HepG2 (cell line): ENCODE data around the gene XAF1. TPM values are rescaled to one million over a fixed set of nuclear protein-coding genes. Genes with fewer than 3 reads are reported as not detected.

ENCODE experiments used
- ARID3A ChIP-seq: IDR thresholded peaks from 2 replicates; pipeline ENCODE4 v1.6.1; 2012; ENCODE audit warnings: low read depth, low read length, improper control_type of control experiment
- CC2D1A ChIP-seq: sonication (generic); formaldehyde crosslinking; IDR thresholded peaks from 2 replicates; pipeline ENCODE4 v1.8.1; 2023; ENCODE audit warnings: mild to moderate bottlenecking, missing genetic modification reagents
- GPBP1L1 ChIP-seq: sonication (generic); formaldehyde crosslinking; IDR thresholded peaks from 2 replicates; pipeline ENCODE4 v1.5.0; 2020; ENCODE audit warnings: mild to moderate bottlenecking, missing genetic modification reagents
- KDM3A ChIP-seq: IDR thresholded peaks from 2 replicates; pipeline ENCODE4 v1.6.1; 2018; ENCODE audit warnings: low read depth, missing compliant biosample characterization
- LBX2 ChIP-seq: sonication (generic); formaldehyde crosslinking; IDR thresholded peaks from 2 replicates; pipeline ENCODE4 v1.5.0; 2020; ENCODE audit warnings: missing genetic modification reagents, mild to moderate bottlenecking, borderline replicate concordance
- PHB2 ChIP-seq: fragments of 450-650 bp; IDR thresholded peaks from 2 replicates; pipeline ENCODE4 v1.6.1; 2018; ENCODE audit not compliant: partially characterized antibody
- RFX5 ChIP-seq: IDR thresholded peaks from 2 replicates; pipeline ENCODE4 v1.6.1; 2011; ENCODE audit warnings: low read depth, low read length, improper control_type of control experiment
- SKIL ChIP-seq: sonication (generic); formaldehyde crosslinking; IDR thresholded peaks from 2 replicates; pipeline ENCODE4 v1.8.0; 2022; ENCODE audit warnings: missing genetic modification reagents, mild to moderate bottlenecking, moderate library complexity, borderline replicate concordance
- SMAD9 ChIP-seq: sonication (generic); formaldehyde crosslinking; IDR thresholded peaks from 2 replicates; pipeline ENCODE4 v1.5.1; 2020; ENCODE audit warnings: mild to moderate bottlenecking, missing genetic modification reagents
- STAG1 ChIP-seq: sonication (generic); formaldehyde crosslinking; IDR thresholded peaks from 2 replicates; pipeline ENCODE4 v1.4.0; 2020; ENCODE audit warnings: missing genetic modification reagents
- TEAD2 ChIP-seq: sonication (generic); formaldehyde crosslinking; IDR thresholded peaks from 2 replicates; pipeline ENCODE4 v1.9.0; 2021; ENCODE audit warnings: missing genetic modification reagents
- TFDP2 ChIP-seq: sonication (generic); formaldehyde crosslinking; IDR thresholded peaks from 2 replicates; pipeline ENCODE4 v1.4.0; 2020; ENCODE audit warnings: missing genetic modification reagents
- TRIM22 ChIP-seq: fragments of 450-650 bp; IDR thresholded peaks from 2 replicates; pipeline ENCODE4 v1.6.1; 2017
- UBTF ChIP-seq: sonication (generic); formaldehyde crosslinking; IDR thresholded peaks from 2 replicates; pipeline ENCODE4 v1.4.0; 2020; ENCODE audit warnings: mild to moderate bottlenecking, missing genetic modification reagents
- ZNF10 ChIP-seq: sonication (generic); formaldehyde crosslinking; IDR thresholded peaks from 2 replicates; pipeline ENCODE4 v1.4.0; 2020; ENCODE audit warnings: mild to moderate bottlenecking, low read depth, missing genetic modification reagents, borderline replicate concordance
- ZNF414 ChIP-seq: sonication (generic); formaldehyde crosslinking; IDR thresholded peaks from 2 replicates; pipeline ENCODE4 v1.5.0; 2020; ENCODE audit warnings: missing genetic modification reagents
- ZNF44 ChIP-seq: sonication (generic); formaldehyde crosslinking; IDR thresholded peaks from 2 replicates; pipeline ENCODE4 v1.5.1; 2020; ENCODE audit warnings: mild to moderate bottlenecking, missing genetic modification reagents
- ZNF468 ChIP-seq: sonication (generic); formaldehyde crosslinking; IDR thresholded peaks from 2 replicates; pipeline ENCODE4 v1.8.0; 2022; ENCODE audit warnings: mild to moderate bottlenecking, moderate library complexity, missing genetic modification reagents
- ZNF891 ChIP-seq: sonication (generic); formaldehyde crosslinking; IDR thresholded peaks from 2 replicates; pipeline ENCODE4 v1.5.0; 2020; ENCODE audit warnings: mild to moderate bottlenecking, missing genetic modification reagents
- polyA plus RNA-seq, 8 experiments: library from polyadenylated mRNA; depleted of rRNA in 3 of 8; stranded (reverse) in 7 of 8; unstranded in 1 of 8; fragments of >200 nt; fragmentation: Illumina TruSeq in 4 of 8; extraction: Trizol in 4 of 8; gene quantifications; 2 replicates each; pipeline versions ENCODE4 v1.2.1 to v1.2.3, GENCODE V29; 2011 to 2016; ENCODE audit warnings: low read depth in 4 of 8, missing spikeins in 1 of 8, mixed read lengths in 1 of 8; ENCODE audit not compliant: insufficient read depth in 1 of 8
- total RNA-seq, 5 experiments: library from RNA; depleted of rRNA; stranded (reverse); fragments of >200 nt; fragmentation: Illumina TruSeq; extraction: Trizol; gene quantifications; 2 replicates each; pipeline ENCODE4 v1.2.3, GENCODE V29; 2016; ENCODE audit warnings: low read depth in 1 of 5

The XAF1 gene
- total and polyA plus RNA-seq, 2 of the 13 experiments (the other 11 are each of a cell fraction or from before 2014, with no cell fraction given) = 1.2 to 2.4 TPM

GRCh38 chr17:6711681-6712057, 44.2 kb upstream of the XAF1 start (continued):
- TF ChIP-seq TFDP2 (CRISPR knock-in tag) (no peak), SKIL (CRISPR knock-in tag) (no peak; the same call in 1 of the 2 replicates), KDM3A (CRISPR knock-in tag) (no peak), LBX2 (no peak), CC2D1A (CRISPR knock-in tag) (no peak), TEAD2 (no peak), PHB2 (no peak), ZNF468 (CRISPR knock-in tag) (no peak), ZNF10 (no peak), GPBP1L1 (CRISPR knock-in tag) (no peak), ZNF891 (no peak), TRIM22 (no peak), RFX5 (no peak), ZNF414 (CRISPR knock-in tag) (no peak), ZNF44 (CRISPR knock-in tag) (no peak), UBTF (CRISPR knock-in tag) (no peak), ARID3A (no peak), SMAD9 (CRISPR knock-in tag) (no peak), STAG1 (CRISPR knock-in tag) (peak; percentile 2; the same call in 1 of the 2 replicates)
